ENCODE data around the gene SMAD6.

- TF ChIP-seq, protein P1, sequence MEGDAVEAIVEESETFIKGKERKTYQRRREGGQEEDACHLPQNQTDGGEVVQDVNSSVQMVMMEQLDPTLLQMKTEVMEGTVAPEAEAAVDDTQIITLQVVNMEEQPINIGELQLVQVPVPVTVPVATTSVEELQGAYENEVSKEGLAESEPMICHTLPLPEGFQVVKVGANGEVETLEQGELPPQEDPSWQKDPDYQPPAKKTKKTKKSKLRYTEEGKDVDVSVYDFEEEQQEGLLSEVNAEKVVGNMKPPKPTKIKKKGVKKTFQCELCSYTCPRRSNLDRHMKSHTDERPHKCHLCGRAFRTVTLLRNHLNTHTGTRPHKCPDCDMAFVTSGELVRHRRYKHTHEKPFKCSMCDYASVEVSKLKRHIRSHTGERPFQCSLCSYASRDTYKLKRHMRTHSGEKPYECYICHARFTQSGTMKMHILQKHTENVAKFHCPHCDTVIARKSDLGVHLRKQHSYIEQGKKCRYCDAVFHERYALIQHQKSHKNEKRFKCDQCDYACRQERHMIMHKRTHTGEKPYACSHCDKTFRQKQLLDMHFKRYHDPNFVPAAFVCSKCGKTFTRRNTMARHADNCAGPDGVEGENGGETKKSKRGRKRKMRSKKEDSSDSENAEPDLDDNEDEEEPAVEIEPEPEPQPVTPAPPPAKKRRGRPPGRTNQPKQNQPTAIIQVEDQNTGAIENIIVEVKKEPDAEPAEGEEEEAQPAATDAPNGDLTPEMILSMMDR (IDR thresholded peaks at IDR 0.05) = no peak
- TF ChIP-seq POLR2A (IDR thresholded peaks at IDR 0.05) = no peak
These were observed 100.3 kb downstream of the SMAD6 start for GRCh38 chr15:66802025-66803001.
